Measurements from ENCODE around the gene MKNK2.

DNA sequence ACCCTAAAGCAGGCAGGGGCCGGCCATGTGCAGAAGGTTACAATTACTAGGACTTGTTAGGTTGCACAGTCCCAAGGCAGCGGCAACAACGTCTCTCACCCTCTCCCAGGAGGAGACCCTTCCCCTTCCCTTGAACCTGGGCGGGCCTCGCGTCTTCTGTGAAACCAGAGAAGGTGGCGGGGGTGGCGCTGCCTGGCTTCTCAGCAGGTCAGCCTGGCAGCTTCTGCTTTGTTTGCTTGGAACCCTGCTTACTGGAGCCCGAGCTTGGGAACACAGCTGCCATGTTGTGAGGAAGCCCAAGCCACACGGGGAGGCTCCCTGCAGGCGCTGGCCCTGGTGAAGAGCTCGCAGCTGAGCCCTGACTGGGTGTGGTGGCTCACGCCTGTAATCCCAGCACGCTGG, 15.5 kb downstream of the MKNK2 start:
- TF ChIP-seq, protein P1, sequence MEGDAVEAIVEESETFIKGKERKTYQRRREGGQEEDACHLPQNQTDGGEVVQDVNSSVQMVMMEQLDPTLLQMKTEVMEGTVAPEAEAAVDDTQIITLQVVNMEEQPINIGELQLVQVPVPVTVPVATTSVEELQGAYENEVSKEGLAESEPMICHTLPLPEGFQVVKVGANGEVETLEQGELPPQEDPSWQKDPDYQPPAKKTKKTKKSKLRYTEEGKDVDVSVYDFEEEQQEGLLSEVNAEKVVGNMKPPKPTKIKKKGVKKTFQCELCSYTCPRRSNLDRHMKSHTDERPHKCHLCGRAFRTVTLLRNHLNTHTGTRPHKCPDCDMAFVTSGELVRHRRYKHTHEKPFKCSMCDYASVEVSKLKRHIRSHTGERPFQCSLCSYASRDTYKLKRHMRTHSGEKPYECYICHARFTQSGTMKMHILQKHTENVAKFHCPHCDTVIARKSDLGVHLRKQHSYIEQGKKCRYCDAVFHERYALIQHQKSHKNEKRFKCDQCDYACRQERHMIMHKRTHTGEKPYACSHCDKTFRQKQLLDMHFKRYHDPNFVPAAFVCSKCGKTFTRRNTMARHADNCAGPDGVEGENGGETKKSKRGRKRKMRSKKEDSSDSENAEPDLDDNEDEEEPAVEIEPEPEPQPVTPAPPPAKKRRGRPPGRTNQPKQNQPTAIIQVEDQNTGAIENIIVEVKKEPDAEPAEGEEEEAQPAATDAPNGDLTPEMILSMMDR (IDR thresholded peaks at IDR 0.05 in 8 of 11, conservative IDR thresholded peaks at IDR 0.05 in 3 of 11) = no peak
- TF ChIP-seq POLR2AphosphoS5 (IDR thresholded peaks at IDR 0.05) (peak in 1 of 3 donors; percentile 3), POLR2A (IDR thresholded peaks at IDR 0.05) (no peak)
